ENCODE results near the gene ITGB2.

Gene ITGB2

DNA sequence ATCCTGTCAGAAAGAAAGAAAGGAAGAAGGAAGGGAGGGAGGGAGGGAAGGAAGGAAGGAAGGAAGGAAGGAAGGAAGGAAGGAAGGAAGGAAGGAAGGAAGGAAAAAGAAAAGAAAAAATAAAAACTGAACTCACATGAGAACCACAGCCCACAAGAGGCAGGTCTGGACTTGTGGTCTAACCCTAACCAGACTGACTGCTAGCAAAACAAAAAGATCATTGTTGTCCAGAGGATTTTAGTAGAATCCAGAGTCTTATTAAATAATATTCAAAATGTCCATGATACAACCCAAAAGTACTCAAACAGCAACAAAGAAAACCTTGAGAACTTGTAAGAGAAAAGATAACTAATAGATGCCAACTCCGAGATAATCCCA lies 4.7 kb upstream of the ITGB2 start:
- no peaks in the 10 kb centered on the region for H4K20me1 ChIP-seq (ENCODE audit: insufficient read depth, low read length)
- H3K9me3 ChIP-seq (ENCODE audit: low read length) = no peaks in the 10 kb centered on the region
- no peaks in the 10 kb centered on the region for H3K36me3 ChIP-seq (ENCODE audit: insufficient read depth, low read length)
- no peak overlapping the region for H2AFZ ChIP-seq (ENCODE audit: low read length)
- no peak for TF ChIP-seq EZH2 (IDR thresholded peaks at IDR 0.05; ENCODE audit: borderline replicate concordance, low read length)
- TF ChIP-seq, protein P1, sequence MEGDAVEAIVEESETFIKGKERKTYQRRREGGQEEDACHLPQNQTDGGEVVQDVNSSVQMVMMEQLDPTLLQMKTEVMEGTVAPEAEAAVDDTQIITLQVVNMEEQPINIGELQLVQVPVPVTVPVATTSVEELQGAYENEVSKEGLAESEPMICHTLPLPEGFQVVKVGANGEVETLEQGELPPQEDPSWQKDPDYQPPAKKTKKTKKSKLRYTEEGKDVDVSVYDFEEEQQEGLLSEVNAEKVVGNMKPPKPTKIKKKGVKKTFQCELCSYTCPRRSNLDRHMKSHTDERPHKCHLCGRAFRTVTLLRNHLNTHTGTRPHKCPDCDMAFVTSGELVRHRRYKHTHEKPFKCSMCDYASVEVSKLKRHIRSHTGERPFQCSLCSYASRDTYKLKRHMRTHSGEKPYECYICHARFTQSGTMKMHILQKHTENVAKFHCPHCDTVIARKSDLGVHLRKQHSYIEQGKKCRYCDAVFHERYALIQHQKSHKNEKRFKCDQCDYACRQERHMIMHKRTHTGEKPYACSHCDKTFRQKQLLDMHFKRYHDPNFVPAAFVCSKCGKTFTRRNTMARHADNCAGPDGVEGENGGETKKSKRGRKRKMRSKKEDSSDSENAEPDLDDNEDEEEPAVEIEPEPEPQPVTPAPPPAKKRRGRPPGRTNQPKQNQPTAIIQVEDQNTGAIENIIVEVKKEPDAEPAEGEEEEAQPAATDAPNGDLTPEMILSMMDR (IDR thresholded peaks at IDR 0.05; ENCODE audit: low read length) = no peak
- H3K27ac ChIP-seq (ENCODE audit: low read depth, low read length, poor library complexity, severe bottlenecking) = no peak overlapping the region
- no peaks in the 10 kb centered on the region for H3K9me2 ChIP-seq (ENCODE audit: low read depth, low read length)
- H3K4me2 ChIP-seq (ENCODE audit: low read length) = no peak overlapping the region
- H3F3A ChIP-seq (ENCODE audit: insufficient read depth, low read length) = no peaks in the 10 kb centered on the region
- H3K4me1 ChIP-seq (ENCODE audit: insufficient read depth, low read length, severe bottlenecking) = no peaks in the 10 kb centered on the region
- H3K79me2 ChIP-seq (ENCODE audit: insufficient read depth, low read length) = no peaks in the 10 kb centered on the region
- no peak overlapping the region for H3K4me3 ChIP-seq (ENCODE audit: low read depth, low read length, poor library complexity, severe bottlenecking)
- no peak overlapping the region for H3K9ac ChIP-seq (ENCODE audit: low read length)
- H3K27me3 ChIP-seq (ENCODE audit: insufficient read depth, low read length) = peaks cover 4% of the 10 kb centered on the region; the same call in 1 of the 2 replicates

DNA sequence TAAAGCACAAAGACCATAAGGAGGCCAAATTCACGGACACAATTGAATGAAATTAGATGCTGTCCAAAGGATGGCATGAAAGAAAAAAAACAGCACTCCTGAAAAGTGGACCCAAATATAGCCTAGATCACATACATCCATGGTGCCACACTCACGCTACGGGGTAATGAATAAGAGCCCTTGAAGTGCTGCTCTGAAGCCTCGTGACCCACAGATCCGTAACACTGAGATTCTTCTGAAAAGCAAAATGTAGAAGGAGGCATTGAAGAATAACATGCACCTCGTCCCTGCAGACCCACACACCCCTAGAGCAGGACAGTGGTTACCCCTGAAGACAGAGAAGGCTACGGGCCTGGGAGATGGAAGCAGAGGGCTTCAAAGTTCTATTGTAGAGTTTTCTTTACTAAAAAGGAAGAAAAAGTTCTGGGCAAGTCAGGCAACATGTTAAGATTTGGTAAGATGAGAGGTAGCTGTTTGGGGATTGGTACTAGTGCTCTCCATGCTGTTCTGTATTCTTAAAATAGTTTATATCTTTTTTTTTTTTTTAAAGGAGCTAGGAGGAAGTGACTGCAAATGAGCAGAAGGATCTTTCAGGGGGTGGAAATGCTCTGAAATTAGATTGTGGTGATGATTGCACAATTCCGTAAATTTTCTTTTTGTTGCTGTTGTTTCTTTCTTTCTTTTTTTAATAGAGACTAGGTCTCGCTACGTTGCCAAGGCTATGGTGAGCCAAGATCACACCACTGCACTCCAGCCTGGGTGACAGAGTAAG lies 4.1 kb upstream of the ITGB2 start:
- H3K79me2 ChIP-seq (ENCODE audit: insufficient read depth, low read length) = no peaks in the 10 kb centered on the region
- TF ChIP-seq EZH2 (IDR thresholded peaks at IDR 0.05; ENCODE audit: borderline replicate concordance, low read length) = no peak
- TF ChIP-seq, protein P1 (IDR thresholded peaks at IDR 0.05; ENCODE audit: low read length) = no peak
- H3K9ac ChIP-seq (ENCODE audit: low read length) = no peak overlapping the region
- no peak overlapping the region for H3K27ac ChIP-seq (ENCODE audit: low read depth, low read length, poor library complexity, severe bottlenecking)
- no peak overlapping the region for H2AFZ ChIP-seq (ENCODE audit: low read length)
- H4K20me1 ChIP-seq (ENCODE audit: insufficient read depth, low read length) = no peaks in the 10 kb centered on the region
- H3K4me3 ChIP-seq (ENCODE audit: low read depth, low read length, poor library complexity, severe bottlenecking) = no peak overlapping the region
- H3K4me1 ChIP-seq (ENCODE audit: insufficient read depth, low read length, severe bottlenecking) = no peaks in the 10 kb centered on the region
- no peaks in the 10 kb centered on the region for H3F3A ChIP-seq (ENCODE audit: insufficient read depth, low read length)
- no peaks in the 10 kb centered on the region for H3K9me2 ChIP-seq (ENCODE audit: low read depth, low read length)
- H3K4me2 ChIP-seq (ENCODE audit: low read length) = no peak overlapping the region
- H3K36me3 ChIP-seq (ENCODE audit: insufficient read depth, low read length) = no peaks in the 10 kb centered on the region
- peaks cover 9% of the 10 kb centered on the region for H3K27me3 ChIP-seq (ENCODE audit: insufficient read depth, low read length)
- H3K9me3 ChIP-seq (ENCODE audit: low read length) = no peaks in the 10 kb centered on the region

DNA sequence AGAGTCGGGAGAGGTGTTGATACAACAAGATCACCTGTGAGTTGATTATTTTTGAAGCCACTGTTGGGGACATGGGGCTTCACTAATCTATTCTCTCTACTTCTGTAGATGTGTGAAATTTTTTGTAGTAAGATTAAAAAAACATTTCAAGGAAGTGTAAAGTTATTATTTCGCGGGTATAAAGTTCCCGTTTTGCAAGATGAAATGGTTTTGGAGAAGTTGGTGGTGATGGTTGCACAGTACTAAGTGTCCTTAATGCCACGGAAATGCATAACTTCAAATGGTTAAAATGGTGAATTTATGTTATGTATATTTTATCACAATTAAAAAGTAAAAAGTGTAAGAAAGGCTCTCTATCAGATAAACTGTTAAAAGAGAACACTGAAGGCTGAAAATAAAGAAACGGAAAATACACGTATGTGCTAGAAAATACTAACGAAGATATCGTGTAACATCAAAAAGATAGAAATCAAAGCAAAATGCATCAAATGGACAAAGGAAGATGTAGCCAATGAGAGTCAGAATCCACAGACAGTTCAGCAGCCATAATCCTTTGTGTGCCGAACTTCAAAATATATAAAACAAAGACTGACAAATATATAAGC lies 2.9 kb upstream of the ITGB2 start:
- H3K27me3 ChIP-seq (ENCODE audit: insufficient read depth, low read length) = peaks cover 12% of the 10 kb centered on the region
- no peaks in the 10 kb centered on the region for H3K4me1 ChIP-seq (ENCODE audit: insufficient read depth, low read length, severe bottlenecking)
- no peak overlapping the region for H3K27ac ChIP-seq (ENCODE audit: low read depth, low read length, poor library complexity, severe bottlenecking)

More for the DNA sequence above, 2.9 kb upstream of the ITGB2 start:
- Histone ChIP-seq H3K79me2 (ENCODE audit: insufficient read depth, low read length) (no peaks in the 10 kb centered on the region), H4K20me1 (ENCODE audit: insufficient read depth, low read length) (no peaks in the 10 kb centered on the region), H2AFZ (ENCODE audit: low read length) (no peak overlapping the region), H3F3A (ENCODE audit: insufficient read depth, low read length) (no peaks in the 10 kb centered on the region), H3K9me3 (ENCODE audit: low read length) (no peaks in the 10 kb centered on the region), H3K4me3 (ENCODE audit: low read depth, low read length, poor library complexity, severe bottlenecking) (no peak overlapping the region), H3K4me2 (ENCODE audit: low read length) (no peak overlapping the region), H3K9me2 (ENCODE audit: low read depth, low read length) (no peaks in the 10 kb centered on the region), H3K36me3 (ENCODE audit: insufficient read depth, low read length) (no peaks in the 10 kb centered on the region), H3K9ac (ENCODE audit: low read length) (no peak overlapping the region)
- TF ChIP-seq, protein P1 (IDR thresholded peaks at IDR 0.05; ENCODE audit: low read length) = no peak
- no peak for TF ChIP-seq EZH2 (IDR thresholded peaks at IDR 0.05; ENCODE audit: borderline replicate concordance, low read length)

All from OCI-LY1 (cell line).